MCF 10A (cell line): ENCODE data around the gene FADD. TPM values are rescaled to one million over a fixed set of nuclear protein-coding genes. Genes with fewer than 3 reads are reported as not detected.

Source experiments
- BruUV-seq: library from RNA; stranded (reverse); fragments of 400-500 nt; replicated peaks from 2 replicates; lab custom pipeline; 2021; lab: Mats Ljungman, UMichigan
- CTCF ChIA-PET: fragments of 300-600 bp; sonication (Branson Sonifier 250); formaldehyde crosslinking; extraction: SDS; loops from one replicate; lab custom pipeline; 2021; ENCODE audit warnings: antibody characterized with exemption, inconsistent platforms; lab: Yijun Ruan, JAX
- POLR2A ChIA-PET: fragments of 300-600, 350-650 bp; sonication (Branson Sonifier 250); formaldehyde crosslinking; extraction: SDS; loops from one replicate; lab custom pipeline; 2020; ENCODE audit warnings: antibody characterized with exemption, inconsistent platforms; lab: Yijun Ruan, JAX
- DNase-seq: peaks from one replicate; pipeline ENCODE4 v3.0.0-alpha.2; 2018; ENCODE audit not compliant: unreplicated experiment
- H3K27ac Mint-ChIP-seq: one replicate; pipeline ENCODE4 v1.8.0; 2022; ENCODE audit warnings: mild to moderate bottlenecking, low read depth, mixed read lengths; ENCODE audit not compliant: unreplicated experiment
- H3K27me3 Mint-ChIP-seq: one replicate; pipeline ENCODE4 v1.8.0; 2022; ENCODE audit warnings: mixed read lengths; ENCODE audit not compliant: insufficient read depth, unreplicated experiment
- H3K36me3 Mint-ChIP-seq: one replicate; pipeline ENCODE4 v1.8.0; 2022; ENCODE audit warnings: mild to moderate bottlenecking, moderate library complexity, mixed read lengths; ENCODE audit not compliant: insufficient read depth, unreplicated experiment
- H3K4me1 Mint-ChIP-seq: one replicate; pipeline ENCODE4 v1.8.0; 2022; ENCODE audit warnings: mixed read lengths; ENCODE audit not compliant: insufficient read depth, unreplicated experiment
- H3K4me3 Mint-ChIP-seq: one replicate; pipeline ENCODE4 v1.8.0; 2022; ENCODE audit warnings: mild to moderate bottlenecking, moderate library complexity, mixed read lengths; ENCODE audit not compliant: unreplicated experiment
- H3K9me3 Mint-ChIP-seq: one replicate; pipeline ENCODE4 v1.8.0; 2022; ENCODE audit warnings: mixed read lengths; ENCODE audit not compliant: unreplicated experiment
- intact Hi-C: fragments of 100-400 bp; cut with micrococcal nuclease; formaldehyde crosslinking; loops from 2 replicates; pipeline ENCODE4 v1.14.1; 2022
- total RNA-seq: library from RNA; stranded (reverse); gene quantifications from 2 replicates; pipeline ENCODE4 v1.2.3, GENCODE V29; 2022
- TF ChIP-seq, protein P1 (sequence below): fragments of 200-600 bp; IDR thresholded peaks from one replicate; pipeline ENCODE4 v1.8.0; 2022; ENCODE audit warnings: antibody characterized with exemption, mild to moderate bottlenecking; ENCODE audit not compliant: unreplicated experiment

The FADD gene
- total RNA-seq, 1 experiment from 2014 or later, result 37.1 TPM

DNA sequence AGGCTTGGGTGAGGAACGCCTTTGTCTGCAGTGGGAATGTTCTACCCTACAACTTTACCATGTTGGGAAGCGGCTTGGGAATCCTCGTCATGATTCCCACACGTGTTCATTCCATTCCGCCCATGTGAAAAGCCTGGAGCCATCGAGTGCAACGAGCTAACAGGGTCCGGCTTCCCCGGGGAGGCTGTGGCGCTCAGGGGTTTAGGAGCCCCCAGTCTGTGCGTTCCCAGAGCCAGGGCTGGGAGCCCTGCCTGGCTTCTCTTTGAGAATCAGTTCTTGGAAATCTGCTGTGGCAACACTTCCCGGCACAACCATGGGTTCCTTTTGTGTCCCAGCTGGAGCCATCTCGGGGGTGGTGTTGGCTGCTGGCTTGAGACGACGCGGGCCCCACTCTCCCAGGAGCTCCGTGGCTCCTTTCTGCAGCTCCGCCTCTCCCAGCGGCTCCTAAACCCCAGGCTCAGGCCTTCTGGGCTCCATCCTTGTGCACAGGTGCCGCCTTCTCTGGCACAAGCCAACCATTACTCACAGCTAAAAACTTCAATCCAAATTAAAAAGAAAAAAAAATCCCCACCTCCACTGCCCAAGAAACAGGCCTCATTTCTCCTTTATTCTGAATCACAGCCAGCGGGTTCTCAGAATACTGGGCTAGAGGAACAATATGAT is 48.7 kb downstream of the FADD start:
- peak; percentile 67 for DNase-seq
- Mint-ChIP-seq H3K9me3 (no peaks in the 10 kb centered on the region), H3K4me1 (peaks cover 29% of the 10 kb centered on the region), H3K4me3 (no peak overlapping the region), H3K27me3 (no peaks in the 10 kb centered on the region), H3K36me3 (no peaks in the 10 kb centered on the region), H3K27ac (no peak overlapping the region)
- TF ChIP-seq, protein P1, sequence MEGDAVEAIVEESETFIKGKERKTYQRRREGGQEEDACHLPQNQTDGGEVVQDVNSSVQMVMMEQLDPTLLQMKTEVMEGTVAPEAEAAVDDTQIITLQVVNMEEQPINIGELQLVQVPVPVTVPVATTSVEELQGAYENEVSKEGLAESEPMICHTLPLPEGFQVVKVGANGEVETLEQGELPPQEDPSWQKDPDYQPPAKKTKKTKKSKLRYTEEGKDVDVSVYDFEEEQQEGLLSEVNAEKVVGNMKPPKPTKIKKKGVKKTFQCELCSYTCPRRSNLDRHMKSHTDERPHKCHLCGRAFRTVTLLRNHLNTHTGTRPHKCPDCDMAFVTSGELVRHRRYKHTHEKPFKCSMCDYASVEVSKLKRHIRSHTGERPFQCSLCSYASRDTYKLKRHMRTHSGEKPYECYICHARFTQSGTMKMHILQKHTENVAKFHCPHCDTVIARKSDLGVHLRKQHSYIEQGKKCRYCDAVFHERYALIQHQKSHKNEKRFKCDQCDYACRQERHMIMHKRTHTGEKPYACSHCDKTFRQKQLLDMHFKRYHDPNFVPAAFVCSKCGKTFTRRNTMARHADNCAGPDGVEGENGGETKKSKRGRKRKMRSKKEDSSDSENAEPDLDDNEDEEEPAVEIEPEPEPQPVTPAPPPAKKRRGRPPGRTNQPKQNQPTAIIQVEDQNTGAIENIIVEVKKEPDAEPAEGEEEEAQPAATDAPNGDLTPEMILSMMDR, result no peak
- POLR2A ChIA-PET, result interaction anchor here (0.6 to 1.0 kb wide), 2 partner anchors 14 to 1374 kb away, joined by 3 read pairs; no protein-coding TSS in a partner anchor
- CTCF ChIA-PET, result no interaction called here
- no TSS peak for BruUV-seq
- intact Hi-C loops, result no loop called here

DNA sequence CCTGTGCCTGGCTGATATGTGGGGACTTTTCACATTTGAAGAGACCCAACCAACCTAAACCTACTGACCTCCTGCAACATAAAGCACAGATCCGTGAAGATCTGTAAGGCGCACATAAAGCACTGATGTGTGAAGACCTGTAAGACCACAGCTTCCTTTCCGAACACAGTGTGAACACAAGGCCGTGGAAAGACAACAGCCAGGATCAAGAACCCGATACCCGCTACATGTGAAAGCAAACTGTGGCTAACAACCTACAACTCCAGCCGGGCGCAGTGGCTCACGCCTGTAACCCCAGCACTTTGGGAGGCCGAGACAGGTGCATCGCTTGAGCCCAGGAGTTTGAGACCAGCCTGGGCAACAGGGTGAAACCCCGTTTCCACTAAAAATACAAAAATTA is 49.7 kb downstream of the FADD start:
- Mint-ChIP-seq H3K4me1 (peaks cover 18% of the 10 kb centered on the region), H3K4me3 (no peak overlapping the region), H3K27ac (no peak overlapping the region), H3K9me3 (no peaks in the 10 kb centered on the region), H3K27me3 (no peaks in the 10 kb centered on the region), H3K36me3 (no peaks in the 10 kb centered on the region)
- no TSS peak for BruUV-seq
- no peak for DNase-seq
- ChIA-PET CTCF (no interaction called here), POLR2A (no interaction called here)
- TF ChIP-seq, protein P1, result no peak
- intact Hi-C loops, result no loop called here

DNA sequence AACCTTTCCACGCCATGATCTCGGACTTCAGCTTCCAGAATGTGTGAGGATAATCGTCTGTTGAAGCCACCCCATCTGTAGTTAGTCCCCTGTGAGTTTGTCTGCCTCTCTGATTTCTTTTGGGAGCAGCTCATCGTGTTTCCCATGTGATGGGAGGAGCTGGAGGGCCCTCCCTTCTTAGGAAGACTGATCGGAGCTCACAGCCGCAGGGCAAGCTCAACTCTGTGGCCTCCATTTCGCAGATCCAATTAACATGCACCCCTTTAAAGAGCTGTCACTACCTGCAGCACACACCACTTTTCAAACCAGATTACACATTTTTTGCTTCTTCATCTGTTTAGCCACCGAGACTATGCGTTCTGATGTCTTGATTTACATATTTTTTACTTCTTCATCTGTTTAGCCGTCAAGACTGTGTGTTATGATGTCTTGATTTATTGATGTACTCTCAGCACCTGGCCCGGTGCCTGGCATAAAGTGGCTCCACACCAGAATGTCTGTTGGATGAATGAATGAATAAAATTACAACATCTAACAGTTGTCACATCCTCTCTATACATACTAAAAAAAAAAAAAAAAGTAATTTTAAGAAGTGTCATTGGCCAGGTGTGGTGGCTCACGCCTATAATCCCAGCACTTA is 52.5 kb downstream of the FADD start:
- TF ChIP-seq, protein P1, result no peak
- CTCF ChIA-PET, result interaction anchor here (0.7 kb wide), 2 partner anchors 82 to 437 kb away, joined by 3 to 4 read pairs; no protein-coding TSS in a partner anchor
- POLR2A ChIA-PET, result interaction anchor here (1.1 kb wide), 1 partner anchor 22 kb away, joined by 4 read pairs; no protein-coding TSS in a partner anchor
- no peaks in the 10 kb centered on the region for H3K27me3 Mint-ChIP-seq
- no peaks in the 10 kb centered on the region for H3K36me3 Mint-ChIP-seq
- BruUV-seq, result no TSS peak
- intact Hi-C loops, result no loop called here
- H3K9me3 Mint-ChIP-seq, result no peaks in the 10 kb centered on the region
- H3K4me3 Mint-ChIP-seq, result no peak overlapping the region
- DNase-seq, result peak; percentile 62
- peaks cover 15% of the 10 kb centered on the region for H3K4me1 Mint-ChIP-seq
- peak overlapping the region; percentile 7 for H3K27ac Mint-ChIP-seq

Other genes starting within 250 kb of the FADD start
- gene ANO1, start 125.0 kb upstream of the FADD start, total RNA-seq, result not detected in 2 replicates
- gene PPFIA1, start 67.4 kb downstream of the FADD start, total RNA-seq, result 78.4 and 78.8 TPM in 2 replicates
- gene CTTN, start 195.2 kb downstream of the FADD start, total RNA-seq, result 264 and 294 TPM in 2 replicates